Heart left ventricle (tissue), 13 donors: ENCODE data around the gene ENGASE.

Experiments
- POLR2A ChIP-seq, 2 donors: fragments of 450-650 bp; IDR thresholded peaks; one replicate each; pipeline ENCODE4 v1.6.1; 2017; ENCODE audit warnings: antibody characterized with exemption in 2 of 2, mild to moderate bottlenecking in 2 of 2, moderate library complexity in 2 of 2
- TF ChIP-seq, protein P1 (sequence below), 12 donors: fragments of 200-600 bp; sonication (generic) in 4 of 12; IDR thresholded peaks; one replicate each; pipeline versions ENCODE4 v1.5.0 to v1.8.0; 2018 to 2022; ENCODE audit warnings: antibody characterized with exemption in 12 of 12, mild to moderate bottlenecking in 5 of 12
- donor health status: ischemic (EF 13 %, LVEDD 7.1; RV severe dilation, severe dysfunction).
- donor health status: DM: no; HTN: yes; CAD: no.
- donor health status: DM: no; HTN: no; CAD: no.
- donor health status: ischemic (EF 25% LVEDD 6.9; RV normal size, moderate dysfunction).
- donor health status: ischemic (EF 25% LVEDD 5.7; RV mildly dilated, moderate dysfunction).
- donor health status: ischemic (EF 35%, LVEDD 5.7; RV mildly dilated, moderate dysfunction).
- donor health status: nonischemic (EF 11% LVEDD 7.7; RV severe dilation, severe dysfunction).
- donor health status: DM: yes; HTN: yes; CAD: no.
- donor health status: PGD.
- donor health status: ischemic (EF 29% LVEDD 5.4; RV normal size, mild dysfunction).
- donor health status: nonischemic (EF 23%, LVEDD 6.1; RV moderate dilation, normal function).

DNA sequence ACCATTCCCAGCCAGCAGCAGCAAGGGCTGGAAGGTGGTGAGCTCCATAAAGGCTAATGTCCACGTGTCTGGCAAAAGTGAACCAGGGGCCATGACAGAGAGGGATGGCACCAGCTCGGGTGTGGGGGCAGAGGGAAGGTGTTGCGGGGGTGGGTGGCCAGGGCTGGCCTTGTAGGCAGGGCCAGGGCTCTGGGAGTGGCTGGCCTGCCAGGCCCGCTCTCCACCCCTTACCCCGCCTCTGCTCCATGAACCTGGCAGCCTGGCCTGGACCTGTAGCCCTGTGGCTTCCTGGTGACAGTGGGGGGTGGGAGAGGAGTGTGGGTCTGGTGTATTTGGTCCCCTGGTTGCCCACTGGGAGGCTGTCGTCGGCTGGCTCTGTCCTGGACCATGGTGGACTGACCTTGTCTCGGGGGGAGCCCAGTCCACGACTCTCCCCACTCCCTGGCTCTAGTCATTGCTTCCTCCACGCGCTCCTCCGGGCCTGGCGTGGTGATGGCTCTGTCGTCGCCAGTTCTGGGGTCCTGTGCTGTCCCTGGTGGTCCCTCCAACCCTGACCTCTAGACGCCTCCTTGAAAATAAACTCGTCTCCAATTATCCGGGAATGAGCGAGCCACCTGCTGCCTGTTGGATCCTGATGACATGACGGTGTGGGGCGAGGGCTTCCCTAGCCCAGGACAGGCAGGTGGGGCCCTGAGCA, 50.0 kb downstream of the ENGASE start:
- TF ChIP-seq POLR2A (IDR thresholded peaks at IDR 0.05): no peak
- TF ChIP-seq, protein P1, sequence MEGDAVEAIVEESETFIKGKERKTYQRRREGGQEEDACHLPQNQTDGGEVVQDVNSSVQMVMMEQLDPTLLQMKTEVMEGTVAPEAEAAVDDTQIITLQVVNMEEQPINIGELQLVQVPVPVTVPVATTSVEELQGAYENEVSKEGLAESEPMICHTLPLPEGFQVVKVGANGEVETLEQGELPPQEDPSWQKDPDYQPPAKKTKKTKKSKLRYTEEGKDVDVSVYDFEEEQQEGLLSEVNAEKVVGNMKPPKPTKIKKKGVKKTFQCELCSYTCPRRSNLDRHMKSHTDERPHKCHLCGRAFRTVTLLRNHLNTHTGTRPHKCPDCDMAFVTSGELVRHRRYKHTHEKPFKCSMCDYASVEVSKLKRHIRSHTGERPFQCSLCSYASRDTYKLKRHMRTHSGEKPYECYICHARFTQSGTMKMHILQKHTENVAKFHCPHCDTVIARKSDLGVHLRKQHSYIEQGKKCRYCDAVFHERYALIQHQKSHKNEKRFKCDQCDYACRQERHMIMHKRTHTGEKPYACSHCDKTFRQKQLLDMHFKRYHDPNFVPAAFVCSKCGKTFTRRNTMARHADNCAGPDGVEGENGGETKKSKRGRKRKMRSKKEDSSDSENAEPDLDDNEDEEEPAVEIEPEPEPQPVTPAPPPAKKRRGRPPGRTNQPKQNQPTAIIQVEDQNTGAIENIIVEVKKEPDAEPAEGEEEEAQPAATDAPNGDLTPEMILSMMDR (IDR thresholded peaks at IDR 0.05): no peak
